ENCODE data around the gene PPP1R1C. TPM values are rescaled to one million over a fixed set of nuclear protein-coding genes. Genes with fewer than 3 reads are reported as not detected.

Gene PPP1R1C
- total RNA-seq, 3 donors from 2014 or later (not counting 1 experiment from before 2014, with no cell fraction given): not detected

GRCh38 chr2:182068811-182069210 is 83.2 kb downstream of the PPP1R1C start:
- no peak overlapping the region for H3K4me3 Mint-ChIP-seq
- no peaks in the 10 kb centered on the region for H3K36me3 Mint-ChIP-seq
- no peaks in the 10 kb centered on the region for H3K9me3 ChIP-seq (ENCODE audit: control insufficient read depth, insufficient read depth, low read length)
- no peak for TF ChIP-seq CTCF (IDR thresholded peaks at IDR 0.05)
- intact Hi-C loops (cut with micrococcal nuclease): no loop called here
- H3K27me3 Mint-ChIP-seq (ENCODE audit: low read depth in 2 of 2): peaks cover 0 to 9% of the 10 kb centered on the region in 2 donors
- H3K27me3 ChIP-seq (ENCODE audit: control insufficient read depth, insufficient read depth, low read length): no peaks in the 10 kb centered on the region
- DNase-seq (no peak), ATAC-seq (no peak)
- H3K27ac Mint-ChIP-seq: no peak overlapping the region
- no peak overlapping the region for H3K4me3 ChIP-seq (ENCODE audit: low read length)
- WGBS (ENCODE audit: insufficient coverage): 77% methylated on average over 3 of the region's 3 CpGs
- no peaks in the 10 kb centered on the region for H3K4me1 ChIP-seq (ENCODE audit: control insufficient read depth, insufficient read depth, low read length)
- H3K36me3 ChIP-seq (ENCODE audit: control insufficient read depth, insufficient read depth, low read length): no peaks in the 10 kb centered on the region
- H3K4me1 Mint-ChIP-seq: no peaks in the 10 kb centered on the region
- H3K9me3 Mint-ChIP-seq: no peaks in the 10 kb centered on the region
- H3K27ac ChIP-seq (ENCODE audit: low read length): no peak overlapping the region

GRCh38 chr2:182069416-182069815 is 83.8 kb downstream of the PPP1R1C start:
- Histone ChIP-seq H3K9me3 (ENCODE audit: control insufficient read depth, insufficient read depth, low read length) (no peaks in the 10 kb centered on the region), H3K36me3 (ENCODE audit: control insufficient read depth, insufficient read depth, low read length) (no peaks in the 10 kb centered on the region), H3K4me3 (ENCODE audit: low read length) (no peak overlapping the region), H3K4me1 (ENCODE audit: control insufficient read depth, insufficient read depth, low read length) (no peaks in the 10 kb centered on the region), H3K27me3 (ENCODE audit: control insufficient read depth, insufficient read depth, low read length) (no peaks in the 10 kb centered on the region), H3K27ac (ENCODE audit: low read length) (no peak overlapping the region)
- Mint-ChIP-seq H3K4me3 (no peak overlapping the region), H3K9me3 (no peaks in the 10 kb centered on the region), H3K36me3 (no peaks in the 10 kb centered on the region), H3K4me1 (no peaks in the 10 kb centered on the region), H3K27ac (no peak overlapping the region), H3K27me3 (ENCODE audit: low read depth in 2 of 2) (peaks cover 0 to 9% of the 10 kb centered on the region in 2 donors)
- TF ChIP-seq CTCF (IDR thresholded peaks at IDR 0.05): no peak
- intact Hi-C loops (cut with micrococcal nuclease): no loop called here
- DNase-seq: no peak
- ATAC-seq: no peak

- H3K4me3 Mint-ChIP-seq: no peak overlapping the region
- H3K27ac Mint-ChIP-seq: no peak overlapping the region
- H3K4me1 ChIP-seq (ENCODE audit: control insufficient read depth, insufficient read depth, low read length): no peaks in the 10 kb centered on the region
- DNase-seq: no peak
- no peaks in the 10 kb centered on the region for H3K36me3 ChIP-seq (ENCODE audit: control insufficient read depth, insufficient read depth, low read length)
- no peak for TF ChIP-seq CTCF (IDR thresholded peaks at IDR 0.05)
- no peaks in the 10 kb centered on the region for H3K36me3 Mint-ChIP-seq
- no peak overlapping the region for H3K4me3 ChIP-seq (ENCODE audit: low read length)
- intact Hi-C loops (cut with micrococcal nuclease): loop anchor here (10.0 kb wide), 1 partner anchor 325 kb away; no protein-coding TSS in a partner anchor
- H3K27me3 Mint-ChIP-seq (ENCODE audit: low read depth in 2 of 2): peaks cover 0 to 9% of the 10 kb centered on the region in 2 donors
- no peak for ATAC-seq
- WGBS (ENCODE audit: insufficient coverage): 94% methylated on average over 2 of the region's 2 CpGs
- no peaks in the 10 kb centered on the region for H3K9me3 Mint-ChIP-seq
- no peaks in the 10 kb centered on the region for H3K27me3 ChIP-seq (ENCODE audit: control insufficient read depth, insufficient read depth, low read length)
- no peaks in the 10 kb centered on the region for H3K4me1 Mint-ChIP-seq
- no peaks in the 10 kb centered on the region for H3K9me3 ChIP-seq (ENCODE audit: control insufficient read depth, insufficient read depth, low read length)
- H3K27ac ChIP-seq (ENCODE audit: low read length): no peak overlapping the region
These were observed 84.3 kb downstream of the PPP1R1C start for GRCh38 chr2:182069908-182070307.

- ATAC-seq (no peak), DNase-seq (no peak)
- Mint-ChIP-seq H3K27ac (no peak overlapping the region), H3K4me3 (no peak overlapping the region), H3K36me3 (no peaks in the 10 kb centered on the region), H3K9me3 (no peaks in the 10 kb centered on the region), H3K27me3 (ENCODE audit: low read depth in 2 of 2) (peaks cover 0 to 9% of the 10 kb centered on the region in 2 donors), H3K4me1 (no peaks in the 10 kb centered on the region)
- Histone ChIP-seq H3K36me3 (ENCODE audit: control insufficient read depth, insufficient read depth, low read length) (no peaks in the 10 kb centered on the region), H3K27me3 (ENCODE audit: control insufficient read depth, insufficient read depth, low read length) (no peaks in the 10 kb centered on the region), H3K9me3 (ENCODE audit: control insufficient read depth, insufficient read depth, low read length) (no peaks in the 10 kb centered on the region), H3K27ac (ENCODE audit: low read length) (no peak overlapping the region), H3K4me3 (ENCODE audit: low read length) (no peak overlapping the region), H3K4me1 (ENCODE audit: control insufficient read depth, insufficient read depth, low read length) (no peaks in the 10 kb centered on the region)
- WGBS (ENCODE audit: insufficient coverage): 85% methylated on average over 2 of the region's 2 CpGs
- TF ChIP-seq CTCF (IDR thresholded peaks at IDR 0.05): no peak
- intact Hi-C loops (cut with micrococcal nuclease): loop anchor here (10.0 kb wide), 1 partner anchor 326 kb away; no protein-coding TSS in a partner anchor
These were observed 85.1 kb downstream of the PPP1R1C start for GRCh38 chr2:182070736-182071135.

All from natural killer cell (primary cell).